ENCODE data around the gene AUTS2.

DNA sequence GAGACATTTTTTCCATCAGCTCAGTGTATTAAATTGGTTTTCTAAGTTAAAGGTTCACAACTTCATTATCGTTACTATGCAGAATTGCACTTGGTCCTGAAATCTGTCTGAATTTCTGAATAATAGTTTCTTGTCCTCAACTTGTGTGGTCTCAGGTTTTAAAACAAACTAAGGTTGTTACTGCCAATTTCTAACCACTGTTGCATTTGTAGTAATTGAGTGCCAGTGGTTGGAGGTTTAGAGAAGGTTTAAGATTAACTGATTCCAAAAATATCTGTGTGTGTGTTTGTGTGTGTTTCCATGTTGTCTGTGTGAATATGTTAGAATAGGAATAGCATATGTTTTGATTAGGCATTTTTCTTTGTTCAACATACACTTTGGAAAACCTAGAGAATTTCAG lies 395.9 kb downstream of the AUTS2 start:
- TF ChIP-seq, protein P1, sequence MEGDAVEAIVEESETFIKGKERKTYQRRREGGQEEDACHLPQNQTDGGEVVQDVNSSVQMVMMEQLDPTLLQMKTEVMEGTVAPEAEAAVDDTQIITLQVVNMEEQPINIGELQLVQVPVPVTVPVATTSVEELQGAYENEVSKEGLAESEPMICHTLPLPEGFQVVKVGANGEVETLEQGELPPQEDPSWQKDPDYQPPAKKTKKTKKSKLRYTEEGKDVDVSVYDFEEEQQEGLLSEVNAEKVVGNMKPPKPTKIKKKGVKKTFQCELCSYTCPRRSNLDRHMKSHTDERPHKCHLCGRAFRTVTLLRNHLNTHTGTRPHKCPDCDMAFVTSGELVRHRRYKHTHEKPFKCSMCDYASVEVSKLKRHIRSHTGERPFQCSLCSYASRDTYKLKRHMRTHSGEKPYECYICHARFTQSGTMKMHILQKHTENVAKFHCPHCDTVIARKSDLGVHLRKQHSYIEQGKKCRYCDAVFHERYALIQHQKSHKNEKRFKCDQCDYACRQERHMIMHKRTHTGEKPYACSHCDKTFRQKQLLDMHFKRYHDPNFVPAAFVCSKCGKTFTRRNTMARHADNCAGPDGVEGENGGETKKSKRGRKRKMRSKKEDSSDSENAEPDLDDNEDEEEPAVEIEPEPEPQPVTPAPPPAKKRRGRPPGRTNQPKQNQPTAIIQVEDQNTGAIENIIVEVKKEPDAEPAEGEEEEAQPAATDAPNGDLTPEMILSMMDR (IDR thresholded peaks at IDR 0.05) = no peak
- no peak for TF ChIP-seq POLR2A (IDR thresholded peaks at IDR 0.05)
